Measurements from ENCODE around the gene ACCS. TPM values are rescaled to one million over a fixed set of nuclear protein-coding genes. Genes with fewer than 3 reads are reported as not detected.

The ACCS gene
- total RNA-seq, 4 donors from 2014 or later, result 4.5 to 26.3 (median 17.3) TPM

GRCh38 chr11:44033411-44033850, 32.6 kb upstream of the ACCS start:
- Histone ChIP-seq H3K4me3 (no peak overlapping the region), H3K4me1 (peaks cover 0 to 49% (median 7%) of the 10 kb centered on the region in 3 donors), H3K27ac (peak overlapping the region in 2 of 4 donors; percentile 9 to 31), H3K27me3 (no peaks in the 10 kb centered on the region), H3K36me3 (no peaks in the 10 kb centered on the region), H3K9me3 (no peaks in the 10 kb centered on the region)
- 60% methylated on average over 2 of the region's 3 CpGs; no CpG with 5 or more reads in 1 of the 2 donors for WGBS, 2 donors (ENCODE audit: low coverage in 1 of 2)
- ATAC-seq, result no peak
- TF ChIP-seq POLR2A (IDR thresholded peaks at IDR 0.05), result no peak
- no peak for TF ChIP-seq POLR2AphosphoS5 (IDR thresholded peaks at IDR 0.05)
- TF ChIP-seq CTCF (IDR thresholded peaks at IDR 0.05), result no peak
- TF ChIP-seq EP300 (IDR thresholded peaks at IDR 0.05), result no peak

- H3K27ac ChIP-seq, result peak overlapping the region in 1 of 4 donors; percentile 9
Measured at GRCh38 chr11:44033856-44034255, 32.2 kb upstream of the ACCS start.

GRCh38 chr11:44034639-44035038, 31.4 kb upstream of the ACCS start:
- Histone ChIP-seq H3K36me3 (no peaks in the 10 kb centered on the region), H3K4me1 (peaks cover 0 to 49% (median 7%) of the 10 kb centered on the region in 3 donors), H3K9me3 (no peaks in the 10 kb centered on the region), H3K27me3 (no peaks in the 10 kb centered on the region), H3K27ac (no peak overlapping the region), H3K4me3 (no peak overlapping the region)
- TF ChIP-seq POLR2A (IDR thresholded peaks at IDR 0.05) (no peak), CTCF (IDR thresholded peaks at IDR 0.05) (no peak), EP300 (IDR thresholded peaks at IDR 0.05) (no peak)
- no peak for ATAC-seq

More at GRCh38 chr11:44033856-44034255, 32.2 kb upstream of the ACCS start:
- H3K36me3 ChIP-seq, result no peaks in the 10 kb centered on the region
- H3K4me1 ChIP-seq, result peaks cover 0 to 49% (median 7%) of the 10 kb centered on the region in 3 donors
- WGBS, 2 donors (ENCODE audit: low coverage in 1 of 2), result 56% methylated on average over 2 to 3 of the region's 3 CpGs
- no peaks in the 10 kb centered on the region for H3K9me3 ChIP-seq
- H3K27me3 ChIP-seq, result no peaks in the 10 kb centered on the region
- TF ChIP-seq POLR2A (IDR thresholded peaks at IDR 0.05), result no peak
- TF ChIP-seq POLR2AphosphoS5 (IDR thresholded peaks at IDR 0.05), result no peak
- TF ChIP-seq CTCF (IDR thresholded peaks at IDR 0.05), result no peak
- no peak for TF ChIP-seq EP300 (IDR thresholded peaks at IDR 0.05)
- no peak for ATAC-seq
- no peak overlapping the region for H3K4me3 ChIP-seq

- peaks cover 0 to 28% (median 4%) of the 10 kb centered on the region in 3 donors for H3K4me1 ChIP-seq
- H3K9me3 ChIP-seq, result peaks cover 0 to 13% (median 0%) of the 10 kb centered on the region in 3 donors
- 19 to 70% methylated on average over 2 to 5 of the region's 12 CpGs for WGBS, 2 donors (ENCODE audit: low coverage in 1 of 2)
- no peaks in the 10 kb centered on the region for H3K27me3 ChIP-seq
- ATAC-seq, result peak; percentile 95
- TF ChIP-seq POLR2A (IDR thresholded peaks at IDR 0.05) (no peak), POLR2AphosphoS5 (IDR thresholded peaks at IDR 0.05) (peak; percentile 25), CTCF (IDR thresholded peaks at IDR 0.05) (peak; percentile 53 to 91 (median 89)), EP300 (IDR thresholded peaks at IDR 0.05) (no peak)
- no peak overlapping the region for H3K4me3 ChIP-seq
- no peaks in the 10 kb centered on the region for H3K36me3 ChIP-seq
- peak overlapping the region in 1 of 4 donors; percentile 28 for H3K27ac ChIP-seq
Measured at GRCh38 chr11:44036811-44037657, 29.0 kb upstream of the ACCS start.

- H3K27me3 ChIP-seq, result no peaks in the 10 kb centered on the region
- H3K27ac ChIP-seq, result no peak overlapping the region
- peaks cover 0 to 13% (median 0%) of the 10 kb centered on the region in 3 donors for H3K9me3 ChIP-seq
- H3K4me1 ChIP-seq, result peaks cover 0 to 22% (median 4%) of the 10 kb centered on the region in 3 donors
- H3K4me3 ChIP-seq, result no peak overlapping the region
- no peak for ATAC-seq
- TF ChIP-seq EP300 (IDR thresholded peaks at IDR 0.05) (no peak), POLR2A (IDR thresholded peaks at IDR 0.05) (no peak), POLR2AphosphoS5 (IDR thresholded peaks at IDR 0.05) (no peak), CTCF (IDR thresholded peaks at IDR 0.05) (no peak)
- H3K36me3 ChIP-seq, result no peaks in the 10 kb centered on the region
- WGBS, 2 donors (ENCODE audit: low coverage in 1 of 2), result 50 to 53% methylated on average over 1 of the region's 2 CpGs
Measured at GRCh38 chr11:44037658-44037998, 28.4 kb upstream of the ACCS start.
